Left ventricle myocardium inferior (tissue), 1 donor: ENCODE data around the gene ATXN7L1. TPM values are rescaled to one million over a fixed set of nuclear protein-coding genes. Genes with fewer than 3 reads are reported as not detected.

Source experiments
- DNase-seq: peaks from one replicate; pipeline ENCODE4 v3.0.0-alpha.2; 2020
- H3K27ac ChIP-seq: fragments of 200-600 bp; replicated peaks from 2 replicates; pipeline ENCODE4 v1.8.0; 2021
- H3K27me3 ChIP-seq: fragments of 200-600 bp; 2 replicates; pipeline ENCODE4 v1.8.0; 2021; ENCODE audit warnings: low read depth
- H3K36me3 ChIP-seq: fragments of 200-600 bp; 2 replicates; pipeline ENCODE4 v1.8.0; 2021
- H3K4me1 ChIP-seq: fragments of 200-600 bp; 2 replicates; pipeline ENCODE4 v1.8.0; 2021
- H3K4me3 ChIP-seq: fragments of 200-600 bp; 2 replicates; pipeline ENCODE4 v1.8.0; 2021; ENCODE audit warnings: mild to moderate bottlenecking, moderate library complexity
- H3K9me3 ChIP-seq: fragments of 200-600 bp; replicated peaks from 2 replicates; pipeline ENCODE4 v1.8.0; 2021
- intact Hi-C: fragments of 100-400 bp; cut with micrococcal nuclease; formaldehyde crosslinking; loops from one replicate; pipeline ENCODE4 v1.11.0; 2022
- total RNA-seq: library from RNA; stranded (reverse); fragmentation: NEBNext Ultra II Directional; extraction: Animal tissue kit (Norgen Biotek cat#: 25700); gene quantifications from one replicate; pipeline ENCODE4 v1.2.1, GENCODE V29; 2021
- TF ChIP-seq, protein P1 (sequence below): fragments of 200-600 bp; IDR thresholded peaks from 2 replicates; pipeline ENCODE4 v1.8.0; 2021; ENCODE audit warnings: antibody characterized with exemption, mild to moderate bottlenecking, borderline replicate concordance
- donor health status: DM: no; HTN: yes; CAD: no; lungs with severe emphysema.

ATXN7L1 gene
- total RNA-seq, 1 donor from 2014 or later: 6.2 TPM

DNA sequence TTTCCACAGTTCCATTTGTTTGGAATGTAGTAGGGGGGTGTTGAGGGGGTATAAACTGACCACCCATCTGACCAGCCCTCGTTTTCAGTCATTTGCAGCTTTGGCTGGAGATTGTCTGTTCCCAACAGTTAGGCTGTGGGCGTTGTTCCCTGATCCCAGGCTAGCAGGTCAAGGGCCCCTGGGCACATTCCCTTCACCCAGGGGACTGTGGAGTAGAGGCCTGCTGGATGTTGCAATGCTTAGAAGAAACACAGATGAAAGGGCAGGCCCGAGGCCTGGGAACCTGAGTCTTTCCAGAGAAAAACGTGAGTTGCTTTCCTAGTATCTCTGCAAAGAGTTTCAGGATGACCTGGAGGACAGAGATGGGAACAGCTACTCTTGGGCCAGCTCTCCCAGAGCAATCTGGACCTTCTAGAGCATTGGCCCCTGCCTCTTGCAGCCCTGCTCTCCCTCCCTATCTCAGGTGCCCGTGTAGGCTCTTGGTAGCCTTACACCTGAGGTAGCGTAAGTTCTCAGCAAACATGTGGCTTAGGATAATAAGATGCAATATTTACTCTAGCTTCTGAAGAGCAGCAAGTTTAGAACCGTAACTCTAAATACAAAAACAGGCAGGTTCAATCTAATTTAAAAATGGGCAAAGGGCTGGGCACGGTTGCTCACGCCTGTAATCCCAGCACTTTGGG lies 195.8 kb downstream of the ATXN7L1 start:
- intact Hi-C loops: no loop called here
- Histone ChIP-seq H3K9me3 (no peaks in the 10 kb centered on the region), H3K36me3 (no peaks in the 10 kb centered on the region), H3K27me3 (no peaks in the 10 kb centered on the region), H3K4me3 (no peak overlapping the region), H3K4me1 (peaks cover 54% of the 10 kb centered on the region), H3K27ac (peak overlapping the region; percentile 65)
- DNase-seq: no peak
- TF ChIP-seq, protein P1, sequence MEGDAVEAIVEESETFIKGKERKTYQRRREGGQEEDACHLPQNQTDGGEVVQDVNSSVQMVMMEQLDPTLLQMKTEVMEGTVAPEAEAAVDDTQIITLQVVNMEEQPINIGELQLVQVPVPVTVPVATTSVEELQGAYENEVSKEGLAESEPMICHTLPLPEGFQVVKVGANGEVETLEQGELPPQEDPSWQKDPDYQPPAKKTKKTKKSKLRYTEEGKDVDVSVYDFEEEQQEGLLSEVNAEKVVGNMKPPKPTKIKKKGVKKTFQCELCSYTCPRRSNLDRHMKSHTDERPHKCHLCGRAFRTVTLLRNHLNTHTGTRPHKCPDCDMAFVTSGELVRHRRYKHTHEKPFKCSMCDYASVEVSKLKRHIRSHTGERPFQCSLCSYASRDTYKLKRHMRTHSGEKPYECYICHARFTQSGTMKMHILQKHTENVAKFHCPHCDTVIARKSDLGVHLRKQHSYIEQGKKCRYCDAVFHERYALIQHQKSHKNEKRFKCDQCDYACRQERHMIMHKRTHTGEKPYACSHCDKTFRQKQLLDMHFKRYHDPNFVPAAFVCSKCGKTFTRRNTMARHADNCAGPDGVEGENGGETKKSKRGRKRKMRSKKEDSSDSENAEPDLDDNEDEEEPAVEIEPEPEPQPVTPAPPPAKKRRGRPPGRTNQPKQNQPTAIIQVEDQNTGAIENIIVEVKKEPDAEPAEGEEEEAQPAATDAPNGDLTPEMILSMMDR: no peak

- TF ChIP-seq, protein P1: no peak
- Histone ChIP-seq H3K27ac (peak overlapping the region; percentile 65), H3K9me3 (no peaks in the 10 kb centered on the region), H3K4me3 (peak overlapping the region; percentile 59), H3K4me1 (peaks cover 71% of the 10 kb centered on the region), H3K27me3 (no peaks in the 10 kb centered on the region), H3K36me3 (no peaks in the 10 kb centered on the region)
- DNase-seq: peak; percentile 74
- intact Hi-C loops: no loop called here
Observed at GRCh38 chr7:105678811-105679495, 197.4 kb downstream of the ATXN7L1 start.

DNA sequence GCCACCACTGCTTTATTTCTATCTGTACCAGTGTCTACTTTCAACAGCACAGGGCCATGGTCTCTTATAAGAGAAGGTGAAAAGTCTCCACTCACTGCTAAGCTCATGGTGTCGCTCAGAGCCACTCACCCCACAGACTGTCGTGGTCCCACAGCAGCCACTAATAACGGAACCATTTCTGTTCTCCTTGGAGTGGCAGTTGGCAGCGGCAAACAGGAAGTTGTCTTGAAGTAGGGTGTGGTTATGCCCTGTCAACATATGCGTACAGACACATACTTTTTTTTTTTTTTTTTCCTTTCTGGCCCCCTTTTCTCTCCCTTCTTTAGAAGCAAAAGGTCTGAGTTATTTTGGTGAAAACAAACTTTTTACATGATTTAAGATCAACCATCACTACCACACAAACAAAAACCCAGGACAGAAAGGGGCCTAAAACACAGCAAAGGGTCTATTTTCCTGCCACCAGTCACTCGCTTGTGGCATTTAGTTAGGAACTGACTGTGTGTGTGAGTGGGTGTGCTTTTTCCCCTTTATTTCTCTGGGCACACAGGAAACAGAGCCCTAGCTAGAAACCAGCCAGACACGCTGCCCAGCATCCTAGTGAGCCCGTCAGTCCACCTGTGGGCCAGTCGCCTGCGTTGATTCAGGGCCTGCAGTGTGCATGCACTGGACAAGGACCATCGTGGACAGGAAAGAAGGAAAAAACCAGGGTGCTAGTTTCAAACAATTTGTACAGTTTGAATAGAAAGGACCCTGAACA lies 198.4 kb downstream of the ATXN7L1 start:
- no peak for DNase-seq
- Histone ChIP-seq H3K4me3 (peak overlapping the region; percentile 59), H3K27ac (peak overlapping the region; percentile 65), H3K9me3 (no peaks in the 10 kb centered on the region), H3K36me3 (no peaks in the 10 kb centered on the region), H3K4me1 (peaks cover 81% of the 10 kb centered on the region), H3K27me3 (no peaks in the 10 kb centered on the region)
- intact Hi-C loops: no loop called here
- TF ChIP-seq, protein P1: no peak

DNA sequence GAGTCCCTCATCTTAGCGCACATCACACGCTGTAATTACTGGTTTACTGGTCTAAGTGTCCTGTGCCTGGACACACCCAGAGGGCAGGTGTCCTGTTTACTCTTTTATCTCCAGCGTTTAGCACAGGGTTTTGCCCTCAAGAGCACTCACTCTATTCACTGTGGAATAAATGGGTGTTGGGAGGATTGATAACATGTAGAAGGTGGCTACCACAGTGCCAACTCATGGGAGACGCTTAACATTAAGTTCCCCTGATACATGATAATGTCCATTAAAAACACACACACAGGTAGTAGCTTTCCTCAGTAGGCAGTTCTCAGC lies 199.0 kb downstream of the ATXN7L1 start:
- DNase-seq: no peak
- H3K9me3 ChIP-seq: no peaks in the 10 kb centered on the region
- no peak overlapping the region for H3K4me3 ChIP-seq
- intact Hi-C loops: no loop called here
- H3K4me1 ChIP-seq: peaks cover 87% of the 10 kb centered on the region
- H3K27ac ChIP-seq: no peak overlapping the region
- TF ChIP-seq, protein P1: no peak
- no peaks in the 10 kb centered on the region for H3K27me3 ChIP-seq
- no peaks in the 10 kb centered on the region for H3K36me3 ChIP-seq

DNA sequence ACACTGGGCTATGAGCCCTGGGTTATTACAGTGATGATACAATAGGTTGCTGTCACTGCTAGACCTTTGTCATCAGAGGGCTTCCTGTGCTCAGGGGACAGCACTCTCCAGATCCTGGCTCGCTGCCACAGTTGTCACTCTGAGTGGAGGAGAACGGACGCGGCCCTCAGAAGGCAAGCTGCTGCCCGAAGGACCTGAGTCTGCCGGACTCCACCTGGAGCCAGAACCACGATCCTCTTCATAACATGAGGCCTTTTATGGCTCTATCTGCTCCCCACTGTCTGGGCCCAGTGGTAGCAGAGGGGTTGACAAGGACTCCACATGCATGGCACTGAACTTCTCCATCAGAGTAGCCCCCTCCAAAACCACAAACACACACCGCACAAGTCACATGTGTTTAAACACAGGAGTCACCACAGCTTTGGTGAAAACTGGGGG lies 200.4 kb downstream of the ATXN7L1 start:
- H3K4me3 ChIP-seq: no peak overlapping the region
- no peak overlapping the region for H3K27ac ChIP-seq
- H3K4me1 ChIP-seq: peaks cover 84% of the 10 kb centered on the region
- no peaks in the 10 kb centered on the region for H3K27me3 ChIP-seq
- no peaks in the 10 kb centered on the region for H3K9me3 ChIP-seq
- intact Hi-C loops: no loop called here
- no peaks in the 10 kb centered on the region for H3K36me3 ChIP-seq
- peak; percentile 67 for DNase-seq
- TF ChIP-seq, protein P1: no peak
